GM12865 (cell line): ENCODE measurements around the gene ZBTB40.
A peak's percentile ranks its signal among the peaks of the same experiment; 100 is the strongest.

ENCODE experiments used
- DNase-seq: peaks from one replicate; pipeline ENCODE4 v3.0.0; 2010; ENCODE audit warnings: low read depth
- H3K4me3 ChIP-seq: 2 replicates; pipeline ENCODE4 v1.5.1; 2011; ENCODE audit warnings: mild to moderate bottlenecking, low read depth, low read length, control low read depth
- CTCF ChIP-seq: IDR thresholded peaks from 2 replicates; pipeline ENCODE4 v1.5.1; 2011; ENCODE audit warnings: low read length, control low read depth, low read depth, inconsistent platforms; ENCODE audit not compliant: insufficient read depth; ENCODE audit errors: missing control alignments

Gene ZBTB40

GRCh38 chr1:22508329-22508728 is 56.7 kb downstream of the ZBTB40 start:
- peak; percentile 7 for DNase-seq
- H3K4me3 ChIP-seq: no peak overlapping the region
- no peak for TF ChIP-seq CTCF

GRCh38 chr1:22508991-22509390 is 57.3 kb downstream of the ZBTB40 start:
- DNase-seq: no peak
- TF ChIP-seq CTCF: no peak
- H3K4me3 ChIP-seq: no peak overlapping the region

- H3K4me3 ChIP-seq: no peak overlapping the region
- TF ChIP-seq CTCF: no peak
- no peak for DNase-seq
Measured at GRCh38 chr1:22509815-22510214, 58.2 kb downstream of the ZBTB40 start.

- no peak for DNase-seq
- H3K4me3 ChIP-seq: no peak overlapping the region
- TF ChIP-seq CTCF: no peak
Measured at GRCh38 chr1:22512873-22513272, 61.2 kb downstream of the ZBTB40 start.

- DNase-seq: no peak
- TF ChIP-seq CTCF: no peak
- H3K4me3 ChIP-seq: no peak overlapping the region
Measured at GRCh38 chr1:22516906-22517571, 65.4 kb downstream of the ZBTB40 start.

- TF ChIP-seq CTCF: no peak
- H3K4me3 ChIP-seq: no peak overlapping the region
- no peak for DNase-seq
Measured at GRCh38 chr1:22517956-22518355, 66.3 kb downstream of the ZBTB40 start.

GRCh38 chr1:22518379-22518778 is 66.7 kb downstream of the ZBTB40 start:
- DNase-seq: no peak
- H3K4me3 ChIP-seq: no peak overlapping the region
- TF ChIP-seq CTCF: no peak
